Astrocyte (in vitro differentiated cells and primary cell): ENCODE data around the gene GSK3B. TPM values are rescaled to one million over a fixed set of nuclear protein-coding genes. Genes with fewer than 3 reads are reported as not detected.

ENCODE experiments used
- DNase-seq: peaks from one replicate; pipeline ENCODE4 v3.0.0-alpha.2; 2010; ENCODE audit warnings: low read depth
- FAIRE-seq: peaks from 2 replicates; lab custom pipeline; 2011; peaks lifted over from hg19 to GRCh38; lab: Jason Lieb, UNC
- H2AFZ ChIP-seq: 2 replicates; pipeline ENCODE4 v1.6.0; 2012; ENCODE audit warnings: low read depth, low read length, inconsistent platforms
- H3K27ac ChIP-seq: 2 replicates; pipeline ENCODE4 v1.5.1; 2011; ENCODE audit warnings: low read depth, low read length, inconsistent platforms
- H3K27me3 ChIP-seq: 2 replicates; pipeline ENCODE4 v1.6.0; 2011; ENCODE audit warnings: low read length, inconsistent platforms; ENCODE audit not compliant: insufficient read depth
- H3K36me3 ChIP-seq: 2 replicates; pipeline ENCODE4 v1.5.1; 2011; ENCODE audit warnings: low read length, inconsistent platforms; ENCODE audit not compliant: insufficient read depth
- H3K4me1 ChIP-seq: 2 replicates; pipeline ENCODE4 v1.5.1; 2011; ENCODE audit warnings: low read length, inconsistent platforms; ENCODE audit not compliant: insufficient read depth
- H3K4me2 ChIP-seq: 2 replicates; pipeline ENCODE4 v1.6.0; 2012; ENCODE audit warnings: low read length, inconsistent platforms
- H3K4me3 ChIP-seq: 2 replicates; pipeline ENCODE4 v1.5.1; 2011; ENCODE audit warnings: low read depth, mild to moderate bottlenecking, low read length, inconsistent platforms; ENCODE audit not compliant: insufficient read depth
- H3K79me2 ChIP-seq: 2 replicates; pipeline ENCODE4 v1.6.0; 2012; ENCODE audit warnings: mild to moderate bottlenecking, low read length, inconsistent platforms; ENCODE audit not compliant: insufficient read depth
- H3K9ac ChIP-seq: 2 replicates; pipeline ENCODE4 v1.6.0; 2012; ENCODE audit warnings: mild to moderate bottlenecking, low read length, inconsistent platforms
- H3K9me3 ChIP-seq: 2 replicates; pipeline ENCODE4 v1.5.1; 2012; ENCODE audit warnings: low read depth, mild to moderate bottlenecking, low read length, inconsistent platforms; ENCODE audit not compliant: insufficient read depth
- H4K20me1 ChIP-seq: 2 replicates; pipeline ENCODE4 v1.6.0; 2012; ENCODE audit warnings: low read length, inconsistent platforms; ENCODE audit not compliant: insufficient read depth
- H3K27ac Mint-ChIP-seq: one replicate; pipeline ENCODE4 v1.8.0; 2021; ENCODE audit warnings: mild to moderate bottlenecking, mixed read lengths; ENCODE audit not compliant: unreplicated experiment
- H3K27me3 Mint-ChIP-seq: one replicate; pipeline ENCODE4 v1.8.0; 2021; ENCODE audit warnings: low read depth, mixed read lengths; ENCODE audit not compliant: unreplicated experiment
- H3K36me3 Mint-ChIP-seq: one replicate; pipeline ENCODE4 v1.8.0; 2021; ENCODE audit warnings: low read depth, mixed read lengths; ENCODE audit not compliant: unreplicated experiment
- H3K4me1 Mint-ChIP-seq: one replicate; pipeline ENCODE4 v1.8.0; 2021; ENCODE audit warnings: low read depth, mixed read lengths; ENCODE audit not compliant: unreplicated experiment
- H3K4me3 Mint-ChIP-seq: one replicate; pipeline ENCODE4 v1.8.0; 2021; ENCODE audit warnings: mild to moderate bottlenecking, moderate library complexity, mixed read lengths; ENCODE audit not compliant: unreplicated experiment
- H3K9me3 Mint-ChIP-seq: one replicate; pipeline ENCODE4 v1.8.0; 2021; ENCODE audit warnings: mild to moderate bottlenecking, mixed read lengths; ENCODE audit not compliant: unreplicated experiment
- CTCF ChIP-seq: IDR thresholded peaks from 2 replicates; pipeline ENCODE4 v1.5.1; 2011; ENCODE audit warnings: low read depth, mild to moderate bottlenecking, inconsistent platforms, low read length, moderate library complexity; ENCODE audit not compliant: insufficient read depth
- EZH2 ChIP-seq: IDR thresholded peaks from 2 replicates; pipeline ENCODE4 v1.6.1; 2012; ENCODE audit warnings: mild to moderate bottlenecking, low read length, inconsistent platforms; ENCODE audit not compliant: insufficient read depth
- total RNA-seq: library from RNA; stranded (reverse); gene quantifications from 2 replicates; pipeline ENCODE4 v1.2.1, GENCODE V29; 2021

GSK3B gene
- total RNA-seq, 1 donor from 2014 or later: 80.6 TPM

DNA sequence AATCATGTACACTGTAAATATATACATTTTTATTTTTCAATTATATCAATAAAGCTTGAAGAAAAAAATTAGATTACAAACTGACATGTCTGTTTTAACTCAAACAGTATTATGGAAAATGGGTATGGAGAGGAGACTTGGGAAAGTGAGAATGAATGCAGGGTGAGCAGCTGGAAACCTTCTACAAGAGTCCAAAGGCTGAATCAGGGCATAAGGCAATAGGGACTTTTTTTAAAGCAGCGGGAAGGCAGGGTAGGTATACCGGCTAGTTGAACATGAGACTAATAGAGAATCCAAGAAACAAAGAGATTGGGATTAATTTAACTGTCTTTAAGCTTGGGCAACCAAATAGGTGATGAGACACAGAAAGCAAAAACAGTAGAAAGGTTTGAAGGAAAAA, 167.1 kb downstream of the GSK3B start:
- Mint-ChIP-seq H3K27ac (no peak overlapping the region), H3K4me3 (no peak overlapping the region), H3K36me3 (peaks cover 2% of the 10 kb centered on the region), H3K27me3 (no peaks in the 10 kb centered on the region), H3K4me1 (no peaks in the 10 kb centered on the region), H3K9me3 (no peaks in the 10 kb centered on the region)
- Histone ChIP-seq H3K4me1 (no peaks in the 10 kb centered on the region), H3K36me3 (no peaks in the 10 kb centered on the region), H3K27ac (no peak overlapping the region), H4K20me1 (peaks cover 70% of the 10 kb centered on the region), H3K79me2 (peaks cover 79% of the 10 kb centered on the region), H3K9me3 (no peaks in the 10 kb centered on the region), H3K27me3 (no peaks in the 10 kb centered on the region), H3K4me2 (no peak overlapping the region), H3K9ac (no peak overlapping the region), H2AFZ (no peak overlapping the region), H3K4me3 (no peak overlapping the region)
- TF ChIP-seq CTCF: no peak
- TF ChIP-seq EZH2: no peak
- FAIRE-seq (no peak), DNase-seq (no peak)

- no peak overlapping the region for H3K4me3 Mint-ChIP-seq
- DNase-seq (no peak), FAIRE-seq (no peak)
- peaks cover 5% of the 10 kb centered on the region for H3K36me3 ChIP-seq
- no peak overlapping the region for H3K27ac ChIP-seq
- no peak overlapping the region for H3K4me2 ChIP-seq
- peaks cover 60% of the 10 kb centered on the region for H4K20me1 ChIP-seq
- H3K9me3 Mint-ChIP-seq: peaks cover 4% of the 10 kb centered on the region
- H2AFZ ChIP-seq: no peak overlapping the region
- no peak overlapping the region for H3K9ac ChIP-seq
- no peaks in the 10 kb centered on the region for H3K9me3 ChIP-seq
- no peak overlapping the region for H3K27ac Mint-ChIP-seq
- peaks cover 14% of the 10 kb centered on the region for H3K36me3 Mint-ChIP-seq
- peaks cover 54% of the 10 kb centered on the region for H3K79me2 ChIP-seq
- TF ChIP-seq EZH2 (no peak), CTCF (no peak)
- no peaks in the 10 kb centered on the region for H3K4me1 Mint-ChIP-seq
- H3K4me3 ChIP-seq: no peak overlapping the region
- H3K27me3 ChIP-seq: no peaks in the 10 kb centered on the region
- H3K27me3 Mint-ChIP-seq: no peaks in the 10 kb centered on the region
- H3K4me1 ChIP-seq: no peaks in the 10 kb centered on the region
These were observed 169.8 kb downstream of the GSK3B start for GRCh38 chr3:119924111-119925094.
